Hepatic stellate cell (primary cell): ENCODE measurements around the gene COLEC12.
"Not testable (repeated sequence)": the region's sequence is repeated elsewhere in the genome, so short reads cannot be mapped to it uniquely, and the experiment has no call there.

Experiments used
- DNase-seq: peaks from one replicate; pipeline ENCODE4 v3.0.0; 2011; ENCODE audit warnings: low spot score

The COLEC12 gene

GRCh38 chr18:318791-319291, 181.7 kb downstream of the COLEC12 start:
- DNase-seq, result no peak

GRCh38 chr18:317618-318017, 182.9 kb downstream of the COLEC12 start:
- DNase-seq, result no peak

GRCh38 chr18:316393-316792, 184.1 kb downstream of the COLEC12 start:
- DNase-seq, result no peak

- DNase-seq, result no peak
Measured at GRCh38 chr18:313931-314330, 186.6 kb downstream of the COLEC12 start.

- DNase-seq, result no peak
Measured at GRCh38 chr18:312415-312814, 188.1 kb downstream of the COLEC12 start.

GRCh38 chr18:310042-310441, 190.5 kb downstream of the COLEC12 start:
- no peak for DNase-seq

- not testable (repeated sequence) for DNase-seq
Measured at GRCh38 chr18:308086-308485, 192.4 kb downstream of the COLEC12 start.

- DNase-seq, result no peak
Measured at GRCh38 chr18:306608-307255, 193.8 kb downstream of the COLEC12 start.

GRCh38 chr18:305003-305501, 195.4 kb downstream of the COLEC12 start:
- no peak for DNase-seq

- no peak for DNase-seq
Measured at GRCh38 chr18:303607-304006, 196.9 kb downstream of the COLEC12 start.

- DNase-seq, result no peak
Measured at GRCh38 chr18:303011-303410, 197.5 kb downstream of the COLEC12 start.

- DNase-seq, result no peak
Measured at GRCh38 chr18:302097-302496, 198.4 kb downstream of the COLEC12 start.

GRCh38 chr18:297936-298335, 202.6 kb downstream of the COLEC12 start:
- no peak for DNase-seq

GRCh38 chr18:295756-296490, 204.6 kb downstream of the COLEC12 start:
- no peak for DNase-seq

- no peak for DNase-seq
Measured at GRCh38 chr18:294566-294965, 205.9 kb downstream of the COLEC12 start.

- no peak for DNase-seq
Measured at GRCh38 chr18:293536-293935, 207.0 kb downstream of the COLEC12 start.

- no peak for DNase-seq
Measured at GRCh38 chr18:292271-292670, 208.2 kb downstream of the COLEC12 start.

- not testable (repeated sequence) for DNase-seq
Measured at GRCh38 chr18:289970-290369, 210.5 kb downstream of the COLEC12 start.

- no peak for DNase-seq
Measured at GRCh38 chr18:289026-289425, 211.5 kb downstream of the COLEC12 start.

- no peak for DNase-seq
Measured at GRCh38 chr18:286515-287310, 213.8 kb downstream of the COLEC12 start.

- no peak for DNase-seq
Measured at GRCh38 chr18:285817-286216, 214.7 kb downstream of the COLEC12 start.

- no peak for DNase-seq
Measured at GRCh38 chr18:275486-275885, 225.0 kb downstream of the COLEC12 start.

GRCh38 chr18:274313-274712, 226.2 kb downstream of the COLEC12 start:
- DNase-seq, result no peak
